IMR-90 (cell line): ENCODE data around the gene RAP1GAP2. TPM values are rescaled to one million over a fixed set of nuclear protein-coding genes. Genes with fewer than 3 reads are reported as not detected.

Experiments used
- ATAC-seq: fragments of 200-7000 bp; cut with Tn5 transposase; 2 replicates; pipeline ENCODE4 v1.9.1; 2020; ENCODE audit warnings: low read depth, mild to moderate bottlenecking, moderate library complexity
- BruUV-seq: library from RNA; stranded (reverse); fragments of 400-500 nt; replicated peaks from 2 replicates; lab custom pipeline; 2021; lab: Mats Ljungman, UMichigan
- CTCF ChIA-PET: fragments of 300-600 bp; formaldehyde crosslinking; extraction: SDS; loops from one replicate; lab custom pipeline; 2021; ENCODE audit warnings: antibody characterized with exemption; lab: Yijun Ruan, JAX
- POLR2A ChIA-PET: fragments of 300-600 bp; sonication (Branson Sonifier 250); formaldehyde crosslinking; loops from one replicate; lab custom pipeline; 2022; ENCODE audit warnings: antibody characterized with exemption; ENCODE audit not compliant: unreplicated experiment; lab: Charles Lee
- DNase-seq: peaks from one replicate; pipeline ENCODE4 v3.0.0; 2013
- H2AFZ ChIP-seq: replicated peaks from 2 replicates; pipeline ENCODE3; 2013; ENCODE audit warnings: low read length, mild to moderate bottlenecking; ENCODE audit not compliant: poor library complexity
- H2AK5ac ChIP-seq: 2 replicates; pipeline ENCODE4 v1.6.1; 2013; ENCODE audit warnings: low read depth, low read length, inconsistent platforms
- H2AK9ac ChIP-seq: replicated peaks from 2 replicates; pipeline ENCODE3; 2013; ENCODE audit warnings: mild to moderate bottlenecking, low read depth, low read length, moderate library complexity; ENCODE audit not compliant: poor library complexity
- H2BK120ac ChIP-seq: 2 replicates; pipeline ENCODE4 v1.6.1; 2013; ENCODE audit warnings: low read depth, low read length, inconsistent platforms
- H2BK15ac ChIP-seq: 3 replicates; pipeline ENCODE4 v1.6.1; 2013; ENCODE audit warnings: low read depth, low read length, inconsistent platforms
- H2BK20ac ChIP-seq: 2 replicates; pipeline ENCODE4 v1.6.1; 2013; ENCODE audit warnings: low read depth, mild to moderate bottlenecking, inconsistent platforms, low read length, moderate library complexity
- H2BK5ac ChIP-seq: 2 replicates; pipeline ENCODE4 v1.6.1; 2013; ENCODE audit warnings: mild to moderate bottlenecking, low read depth, low read length, inconsistent platforms; ENCODE audit not compliant: poor library complexity, severe bottlenecking
- H3K14ac ChIP-seq: replicated peaks from 2 replicates; pipeline ENCODE4 v1.6.1; 2013; ENCODE audit warnings: low read depth, low read length, inconsistent platforms
- H3K18ac ChIP-seq: 2 replicates; pipeline ENCODE4 v1.6.1; 2013; ENCODE audit warnings: low read depth, low read length, control low read depth
- H3K23ac ChIP-seq: 2 replicates; pipeline ENCODE4 v1.6.1; 2013; ENCODE audit warnings: low read depth, low read length, inconsistent platforms
- H3K27ac ChIP-seq: 2 replicates; pipeline ENCODE4 v1.5.1; 2013; ENCODE audit warnings: mild to moderate bottlenecking, control low read depth, low read length; ENCODE audit not compliant: insufficient read depth
- H3K27me3 ChIP-seq: 2 replicates; pipeline ENCODE4 v1.6.1; 2013; ENCODE audit warnings: low read length; ENCODE audit not compliant: control insufficient read depth, insufficient read depth
- H3K36me3 ChIP-seq: 2 replicates; pipeline ENCODE4 v1.6.1; 2013; ENCODE audit warnings: low read length, mixed read lengths; ENCODE audit not compliant: control insufficient read depth, insufficient read depth
- H3K4ac ChIP-seq: 2 replicates; pipeline ENCODE4 v1.6.1; 2013; ENCODE audit warnings: low read depth, low read length, inconsistent platforms
- H3K4me1 ChIP-seq: 2 replicates; pipeline ENCODE4 v1.6.1; 2013; ENCODE audit warnings: low read length, mixed read lengths; ENCODE audit not compliant: control insufficient read depth, insufficient read depth
- H3K4me2 ChIP-seq: 2 replicates; pipeline ENCODE4 v1.6.1; 2013; ENCODE audit warnings: low read depth, mild to moderate bottlenecking, control low read depth, low read length, moderate library complexity
- H3K4me3 ChIP-seq: 2 replicates; pipeline ENCODE4 v1.5.1; 2013; ENCODE audit warnings: low read depth, mild to moderate bottlenecking, control low read depth, low read length, moderate library complexity; ENCODE audit not compliant: insufficient read depth
- H3K56ac ChIP-seq: 2 replicates; pipeline ENCODE4 v1.6.1; 2013; ENCODE audit warnings: low read length, inconsistent platforms; ENCODE audit not compliant: insufficient read depth; ENCODE audit errors: extremely low read depth
- H3K79me1 ChIP-seq, 2 experiments: 2 replicates each; pipeline ENCODE4 v1.6.1; 2013; ENCODE audit warnings: low read length in 2 of 2, inconsistent platforms in 1 of 2, low read depth in 1 of 2
- H3K9ac ChIP-seq: 2 replicates; pipeline ENCODE4 v1.6.1; 2013; ENCODE audit warnings: low read depth, low read length, control low read depth
- H3K9me1 ChIP-seq: 2 replicates; pipeline ENCODE4 v1.6.1; 2013; ENCODE audit warnings: low read length, inconsistent platforms; ENCODE audit not compliant: insufficient read depth
- H3K9me3 ChIP-seq: 2 replicates; pipeline ENCODE4 v1.6.1; 2013; ENCODE audit warnings: low read length; ENCODE audit not compliant: control insufficient read depth, insufficient read depth
- H4K20me1 ChIP-seq: 2 replicates; pipeline ENCODE4 v1.6.1; 2013; ENCODE audit warnings: low read length, inconsistent platforms; ENCODE audit not compliant: insufficient read depth
- H4K5ac ChIP-seq: 2 replicates; pipeline ENCODE4 v1.6.1; 2013; ENCODE audit warnings: mild to moderate bottlenecking, low read depth, low read length, control low read depth
- H4K8ac ChIP-seq, 2 experiments: 2 replicates each; pipeline ENCODE4 v1.6.1; 2013; ENCODE audit warnings: low read depth in 2 of 2, low read length in 2 of 2, control low read depth in 1 of 2, inconsistent platforms in 1 of 2
- H4K91ac ChIP-seq: 2 replicates; pipeline ENCODE4 v1.6.1; 2013; ENCODE audit warnings: low read depth, low read length, inconsistent platforms; ENCODE audit not compliant: insufficient read depth
- BHLHE40 ChIP-seq: fragments of 150-350 bp; IDR thresholded peaks from 2 replicates; pipeline ENCODE4 v1.6.1; 2016; ENCODE audit warnings: mild to moderate bottlenecking, low read depth, low read length
- CEBPB ChIP-seq: IDR thresholded peaks from 2 replicates; pipeline ENCODE4 v1.6.1; 2012; ENCODE audit warnings: low read depth, low read length, improper control_type of control experiment
- MXI1 ChIP-seq: IDR thresholded peaks from 2 replicates; pipeline ENCODE4 v1.6.1; 2012; ENCODE audit warnings: low read depth, mild to moderate bottlenecking, low read length, moderate library complexity, borderline replicate concordance
- RFX5 ChIP-seq: IDR thresholded peaks from 2 replicates; pipeline ENCODE4 v1.8.0; 2012; ENCODE audit warnings: low read depth, mild to moderate bottlenecking, low read length, moderate library complexity
- WGBS, 2 experiments: methylation state at CpG; one replicate each; pipeline versions ENCODE4 v1.1.5 to v1.1.7; 2013; ENCODE audit warnings: missing lambda C conversion rate in 2 of 2; ENCODE audit not compliant: insufficient read length in 1 of 2; ENCODE audit errors: extremely low coverage in 2 of 2; 5-methylcytosine and 5-hydroxymethylcytosine counted together
- dilution Hi-C: fragments of 300-500 bp; cut with HindIII; formaldehyde crosslinking; loops from one replicate; pipeline ENCODE4 v1.14.3; 2018; ENCODE audit warnings: low sequenced_read_pairs; ENCODE audit not compliant: unreplicated experiment
- in situ Hi-C: fragments of 300-500 bp; cut with MboI; formaldehyde crosslinking; loops from 3 replicates; pipeline ENCODE4 v1.14.3; 2019; ENCODE audit warnings: low sequenced_read_pairs, inconsistent platforms, mixed read lengths
- intact Hi-C: fragments of 100-400 bp; cut with micrococcal nuclease; formaldehyde crosslinking; loops from 2 replicates; pipeline ENCODE4 v1.10.0; 2022
- polyA plus RNA-seq, 3 experiments: library from polyadenylated mRNA; depleted of rRNA; stranded (reverse); fragments of >200 nt; gene quantifications; 2 replicates each; pipeline ENCODE4 v1.2.3, GENCODE V29; 2012; ENCODE audit warnings: low replicate concordance in 1 of 3
- total RNA-seq: library from RNA; depleted of rRNA; stranded (reverse); fragments of >200 nt; gene quantifications from 2 replicates; pipeline ENCODE4 v1.2.3, GENCODE V29; 2012

Gene RAP1GAP2
- total and polyA plus RNA-seq, 2 of the 4 experiments (the other 2 are of a cell fraction): 5.7 to 7.5 TPM

GRCh38 chr17:2980904-2981246, 184.6 kb downstream of the RAP1GAP2 start:
- Histone ChIP-seq H3K23ac (no peak overlapping the region), H3K27me3 (no peaks in the 10 kb centered on the region), H2BK15ac (no peak overlapping the region), H3K14ac (no peak overlapping the region), H2BK5ac (no peak overlapping the region), H2AK9ac (no peak overlapping the region), H4K91ac (no peak overlapping the region), H3K79me1 (0 out of 4 replicates have a peak, but pooled peaks cover 0 to 4% of the 10 kb centered on the region in 2 experiments), H3K18ac (no peak overlapping the region), H2AFZ (no peak overlapping the region), H3K36me3 (no peaks in the 10 kb centered on the region), H3K4me3 (no peak overlapping the region), H3K9me3 (no peaks in the 10 kb centered on the region), H3K4me1 (peaks cover 2% of the 10 kb centered on the region; the same call in 1 of the 2 replicates), H3K4me2 (no peak overlapping the region), H4K8ac (no peak overlapping the region), H3K4ac (no peak overlapping the region), H4K20me1 (no peaks in the 10 kb centered on the region), H3K27ac (no peak overlapping the region), H2BK120ac (no peak overlapping the region), H3K9me1 (no peaks in the 10 kb centered on the region), H3K56ac (no peak overlapping the region), H3K9ac (no peak overlapping the region), H4K5ac (no peak overlapping the region), H2BK20ac (no peak overlapping the region), H2AK5ac (no peak overlapping the region)
- in situ Hi-C loops: no loop called here
- TF ChIP-seq MXI1 (no peak), CEBPB (no peak), BHLHE40 (no peak), RFX5 (no peak)
- DNase-seq: no peak
- dilution Hi-C loops: no loop called here
- ATAC-seq: no peak
- ChIA-PET POLR2A (no interaction called here), CTCF (no interaction called here)
- intact Hi-C loops: no loop called here
- WGBS, 2 experiments: 89% methylated on average over 3 of the region's 8 CpGs; no CpG with 5 or more reads in 1 of the 2 experiments
- no TSS peak for BruUV-seq
